A549 (cell line): ENCODE measurements around the gene WASF3. TPM values are rescaled to one million over a fixed set of nuclear protein-coding genes. Genes with fewer than 3 reads are reported as not detected.
"Not testable (repeated sequence)": the region's sequence is repeated elsewhere in the genome, so short reads cannot be mapped to it uniquely, and the experiment has no call there.

Experiments used
- ATAC-seq, 2 experiments: fragments of 200-7000 bp in 1 of 2; fragments of >200 bp in 1 of 2; cut with Nextera tagmentation in 1 of 2; cut with Tn5 transposase in 1 of 2; 3 replicates each; pipeline versions ENCODE4 v1.8.0 to v1.9.1; 2018 to 2020; ENCODE audit warnings: mild to moderate bottlenecking in 1 of 2, moderate library complexity in 1 of 2
- CTCF ChIA-PET: fragments of 300-600 bp; sonication (Branson Sonifier 250); formaldehyde crosslinking; extraction: SDS; loops from one replicate; lab custom pipeline; 2021; ENCODE audit warnings: antibody characterized with exemption, inconsistent platforms; lab: Yijun Ruan, JAX
- POLR2A ChIA-PET: fragments of 350-600 bp; formaldehyde crosslinking; extraction: SDS; loops from one replicate; lab custom pipeline; 2021; ENCODE audit warnings: antibody characterized with exemption, inconsistent platforms; lab: Yijun Ruan, JAX
- DNase-seq, 2 experiments: peaks; one replicate each; pipeline versions ENCODE4 v3.0.0 to v3.0.0-alpha.2; 2011 to 2016; ENCODE audit warnings: low read depth in 1 of 2, low spot score in 1 of 2
- FAIRE-seq: peaks from 2 replicates; lab custom pipeline; 2011; peaks lifted over from hg19 to GRCh38; lab: Jason Lieb, UNC
- H3K27ac ChIP-seq, 2 experiments: fragments of >200 bp; sonication (Bioruptor Twin); formaldehyde crosslinking; 3 replicates each; pipeline ENCODE4 v1.5.1; 2016 to 2017
- H3K4me1 ChIP-seq: fragments of >200 bp; sonication (Bioruptor Twin); formaldehyde crosslinking; 3 replicates; pipeline ENCODE4 v1.6.1; 2016
- H3K4me2 ChIP-seq: fragments of >200 bp; sonication (Bioruptor Twin); formaldehyde crosslinking; 3 replicates; pipeline ENCODE4 v1.6.1; 2016
- H3K4me3 ChIP-seq: fragments of >200 bp; sonication (Bioruptor Twin); formaldehyde crosslinking; 3 replicates; pipeline ENCODE4 v1.5.1; 2016
- H3K9me3 ChIP-seq: fragments of >200 bp; sonication (Bioruptor Twin); formaldehyde crosslinking; 3 replicates; pipeline ENCODE4 v1.6.1; 2016
- BHLHE40 ChIP-seq: IDR thresholded peaks from 2 replicates; pipeline ENCODE4 v1.6.1; 2012; ENCODE audit warnings: low read depth, low read length, inconsistent platforms
- CEBPB ChIP-seq, 2 experiments: fragments of >200 bp in 1 of 2; sonication (Bioruptor Twin) in 1 of 2; formaldehyde crosslinking in 1 of 2; IDR thresholded peaks; 2 replicates each; pipeline ENCODE4 v1.6.1; 2012 to 2016
- EHMT2 ChIP-seq: fragments of 200-600 bp; sonication (generic); IDR thresholded peaks from 2 replicates; pipeline ENCODE4 v1.6.1; 2016; ENCODE audit warnings: antibody characterized with exemption, low read depth, mild to moderate bottlenecking, moderate library complexity
- ESRRA ChIP-seq: fragments of 150-350 bp; IDR thresholded peaks from 2 replicates; pipeline ENCODE4 v1.6.1; 2014; ENCODE audit warnings: mild to moderate bottlenecking, low read length, borderline replicate concordance
- FOSB ChIP-seq: fragments of 250-450 bp; sonication (Bioruptor Pico); IDR thresholded peaks from 2 replicates; pipeline ENCODE4 v1.5.0; 2020; ENCODE audit warnings: mild to moderate bottlenecking, moderate library complexity
- FOXS1 ChIP-seq: fragments of 250-450 bp; sonication (Bioruptor Pico); IDR thresholded peaks from 2 replicates; pipeline ENCODE4 v1.5.0; 2020; ENCODE audit warnings: mild to moderate bottlenecking, moderate library complexity
- HDAC2 ChIP-seq: fragments of 200-600 bp; sonication (generic); IDR thresholded peaks from 2 replicates; pipeline ENCODE4 v1.6.1; 2016
- KDM1A ChIP-seq: fragments of 200-600 bp; sonication (generic); IDR thresholded peaks from 2 replicates; pipeline ENCODE4 v1.6.1; 2016; ENCODE audit warnings: low read depth, mild to moderate bottlenecking
- KDM5A ChIP-seq: fragments of 200-600 bp; sonication (generic); IDR thresholded peaks from 2 replicates; pipeline ENCODE4 v1.6.1; 2016; ENCODE audit warnings: antibody characterized with exemption, mild to moderate bottlenecking
- MAFK ChIP-seq: fragments of 450-650 bp; IDR thresholded peaks from 2 replicates; pipeline ENCODE4 v1.6.1; 2014; ENCODE audit not compliant: partially characterized antibody
- MAZ ChIP-seq: fragments of 150-350 bp; IDR thresholded peaks from 2 replicates; pipeline ENCODE4 v1.6.1; 2014; ENCODE audit warnings: antibody characterized with exemption, low read depth, low read length, borderline replicate concordance
- MYC ChIP-seq: IDR thresholded peaks from 2 replicates; pipeline ENCODE4 v1.6.1; 2012; ENCODE audit warnings: mild to moderate bottlenecking, inconsistent platforms, low read length, improper control_type of control experiment, borderline replicate concordance
- NPAS2 ChIP-seq: fragments of 250-450 bp; sonication (Bioruptor Pico); IDR thresholded peaks from 2 replicates; pipeline ENCODE4 v1.8.0; 2022; ENCODE audit warnings: mild to moderate bottlenecking, moderate library complexity, borderline replicate concordance
- PHF8 ChIP-seq: fragments of 200-600 bp; sonication (generic); IDR thresholded peaks from 2 replicates; pipeline ENCODE4 v1.6.1; 2016; ENCODE audit warnings: low read depth, mild to moderate bottlenecking, antibody characterized with exemption, moderate library complexity, borderline replicate concordance
- RCOR1 ChIP-seq: fragments of 150-350 bp; IDR thresholded peaks from 2 replicates; pipeline ENCODE4 v1.6.1; 2014; ENCODE audit warnings: antibody characterized with exemption, low read length, low read depth
- RNF2 ChIP-seq: fragments of 200-600 bp; sonication (generic); IDR thresholded peaks from 2 replicates; pipeline ENCODE4 v1.6.1; 2016; ENCODE audit warnings: low read depth, mild to moderate bottlenecking, antibody characterized with exemption, moderate library complexity, borderline replicate concordance
- SREBF2 ChIP-seq: fragments of 450-650 bp; IDR thresholded peaks from 2 replicates; pipeline ENCODE4 v1.6.1; 2014; ENCODE audit warnings: mild to moderate bottlenecking, moderate library complexity
- TP53 ChIP-seq: fragments of 250-450 bp; sonication (Bioruptor Pico); IDR thresholded peaks from 2 replicates; pipeline ENCODE4 v1.5.0; 2021; ENCODE audit warnings: mild to moderate bottlenecking, moderate library complexity
- ZC3H11A ChIP-seq: fragments of 450-650 bp; IDR thresholded peaks from 2 replicates; pipeline ENCODE4 v1.6.1; 2014; ENCODE audit warnings: antibody characterized with exemption, mild to moderate bottlenecking
- ZFP36 ChIP-seq: fragments of 450-650 bp; IDR thresholded peaks from 2 replicates; pipeline ENCODE4 v1.6.1; 2014; ENCODE audit warnings: borderline replicate concordance; ENCODE audit not compliant: partially characterized antibody
- ZNF302 ChIP-seq: fragments of 250-450 bp; sonication (Bioruptor Pico); IDR thresholded peaks from 2 replicates; pipeline ENCODE4 v1.9.0; 2021; ENCODE audit warnings: inconsistent platforms, mild to moderate bottlenecking, moderate library complexity
- ZSCAN20 ChIP-seq: fragments of 250-450 bp; sonication (Bioruptor Pico); IDR thresholded peaks from 2 replicates; pipeline ENCODE4 v1.8.0; 2022; ENCODE audit warnings: mild to moderate bottlenecking, moderate library complexity
- WGBS: methylation state at CpG from one replicate; pipeline ENCODE4 v1.1.6; 2017; ENCODE audit errors: missing lambda C conversion rate; 5-methylcytosine and 5-hydroxymethylcytosine counted together
- polyA plus RNA-seq, 4 experiments: library from polyadenylated mRNA; depleted of rRNA in 3 of 4; stranded (reverse); fragments of >200 nt; fragmentation: RNase III in 1 of 4; extraction: RNeasy Plus Mini Kit Qiagen cat#74134 plus additional on column Dnase treatment in 1 of 4; gene quantifications; 2 replicates in 3 of 4; 3 replicates in 1 of 4; pipeline ENCODE4 v1.2.3, GENCODE V29; 2011 to 2017
- TF ChIP-seq, protein P1 (sequence below): IDR thresholded peaks from 2 replicates; pipeline ENCODE4 v1.6.1; 2012
- TF ChIP-seq, protein P2 (sequence below): fragments of 250-450 bp; sonication (Bioruptor Pico); IDR thresholded peaks from 2 replicates; pipeline ENCODE4 v1.5.0; 2020; ENCODE audit warnings: low read depth, mild to moderate bottlenecking, moderate library complexity
- TF ChIP-seq, protein P3 (sequence below): IDR thresholded peaks from 2 replicates; pipeline ENCODE4 v1.6.1; 2012
- TF ChIP-seq, protein P4 (sequence below): IDR thresholded peaks from 2 replicates; pipeline ENCODE4 v1.6.1; 2012; ENCODE audit warnings: low read depth, borderline replicate concordance
- TF ChIP-seq, protein P5 (sequence below): fragments of 250-450 bp; sonication (Bioruptor Pico); IDR thresholded peaks from 2 replicates; pipeline ENCODE4 v1.5.0; 2021; ENCODE audit warnings: mild to moderate bottlenecking, moderate library complexity, borderline replicate concordance

The WASF3 gene
- polyA plus RNA-seq, 2 of the 4 experiments (the other 2 are of a cell fraction) = 0.09 to 0.56 TPM

DNA sequence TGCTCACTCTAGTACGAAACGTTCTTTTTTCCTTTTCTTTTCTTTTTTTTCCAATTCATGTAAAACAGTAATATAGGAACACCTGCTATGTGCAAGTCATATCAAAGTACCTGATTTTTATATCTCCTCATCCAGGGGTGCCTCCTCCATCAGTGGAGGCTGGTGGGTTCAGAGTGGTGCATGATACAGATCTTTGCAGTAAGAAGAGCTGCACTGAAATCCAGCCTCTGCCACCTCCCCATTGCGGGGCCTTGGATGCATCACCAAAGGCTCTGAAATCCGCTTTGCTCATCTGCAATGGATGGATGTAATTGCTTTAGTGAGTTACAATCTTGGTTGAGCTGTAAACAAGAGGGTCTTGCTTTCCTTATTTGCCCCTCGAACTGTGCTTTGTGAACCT, 164.8 kb downstream of the WASF3 start:
- ChIA-PET POLR2A (no interaction called here), CTCF (no interaction called here)
- DNase-seq (no peak), ATAC-seq (no peak), FAIRE-seq (no peak)
- H3K9me3 ChIP-seq = no peaks in the 10 kb centered on the region
- no peak overlapping the region for H3K4me2 ChIP-seq
- H3K4me3 ChIP-seq = no peak overlapping the region
- H3K4me1 ChIP-seq = no peaks in the 10 kb centered on the region
- H3K27ac ChIP-seq = no peak overlapping the region
- WGBS = 33% methylated on average over 5 of the region's 5 CpGs
- TF ChIP-seq KDM1A = no peak
- TF ChIP-seq ZFP36 = no peak
- TF ChIP-seq, protein P1, sequence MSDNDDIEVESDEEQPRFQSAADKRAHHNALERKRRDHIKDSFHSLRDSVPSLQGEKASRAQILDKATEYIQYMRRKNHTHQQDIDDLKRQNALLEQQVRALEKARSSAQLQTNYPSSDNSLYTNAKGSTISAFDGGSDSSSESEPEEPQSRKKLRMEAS = no peak
- TF ChIP-seq TP53 (CRISPR knock-in tag) = no peak
- no peak for TF ChIP-seq RCOR1
- TF ChIP-seq ESRRA = no peak
- TF ChIP-seq ZC3H11A = no peak
- TF ChIP-seq FOXS1 (CRISPR knock-in tag) = no peak
- no peak for TF ChIP-seq MAZ
- TF ChIP-seq EHMT2 = no peak
- TF ChIP-seq, protein P2, sequence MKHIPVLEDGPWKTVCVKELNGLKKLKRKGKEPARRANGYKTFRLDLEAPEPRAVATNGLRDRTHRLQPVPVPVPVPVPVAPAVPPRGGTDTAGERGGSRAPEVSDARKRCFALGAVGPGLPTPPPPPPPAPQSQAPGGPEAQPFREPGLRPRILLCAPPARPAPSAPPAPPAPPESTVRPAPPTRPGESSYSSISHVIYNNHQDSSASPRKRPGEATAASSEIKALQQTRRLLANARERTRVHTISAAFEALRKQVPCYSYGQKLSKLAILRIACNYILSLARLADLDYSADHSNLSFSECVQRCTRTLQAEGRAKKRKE (CRISPR knock-in tag) = no peak
- TF ChIP-seq, protein P3, sequence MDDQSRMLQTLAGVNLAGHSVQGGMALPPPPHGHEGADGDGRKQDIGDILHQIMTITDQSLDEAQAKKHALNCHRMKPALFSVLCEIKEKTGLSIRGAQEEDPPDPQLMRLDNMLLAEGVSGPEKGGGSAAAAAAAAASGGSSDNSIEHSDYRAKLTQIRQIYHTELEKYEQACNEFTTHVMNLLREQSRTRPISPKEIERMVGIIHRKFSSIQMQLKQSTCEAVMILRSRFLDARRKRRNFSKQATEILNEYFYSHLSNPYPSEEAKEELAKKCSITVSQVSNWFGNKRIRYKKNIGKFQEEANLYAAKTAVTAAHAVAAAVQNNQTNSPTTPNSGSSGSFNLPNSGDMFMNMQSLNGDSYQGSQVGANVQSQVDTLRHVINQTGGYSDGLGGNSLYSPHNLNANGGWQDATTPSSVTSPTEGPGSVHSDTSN = no peak

DNA sequence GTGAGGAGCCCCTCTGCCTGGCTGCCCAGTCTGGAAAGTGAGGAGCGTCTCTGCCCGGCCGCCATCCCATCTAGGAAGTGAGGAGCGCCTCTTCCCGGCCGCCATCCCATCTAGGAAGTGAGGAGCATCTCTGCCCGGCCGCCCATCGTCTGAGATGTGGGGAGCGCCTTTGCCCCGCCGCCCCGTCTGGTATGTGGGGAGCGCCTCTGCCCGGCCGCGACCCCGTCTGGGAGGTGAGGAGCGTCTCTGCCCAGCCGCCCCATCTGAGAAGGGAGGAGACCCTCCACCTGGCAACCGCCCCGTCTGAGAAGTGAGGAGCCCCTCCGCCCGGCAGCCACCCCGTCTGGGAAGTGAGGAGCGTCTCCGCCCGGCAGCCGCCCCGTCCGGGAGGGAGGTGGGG, 166.1 kb downstream of the WASF3 start:
- DNase-seq, H3K4me1 ChIP-seq, H3K9me3 ChIP-seq, H3K4me3 ChIP-seq, H3K27ac ChIP-seq, ATAC-seq, H3K4me2 ChIP-seq, FAIRE-seq, POLR2A ChIA-PET, CTCF ChIA-PET: not testable (repeated sequence)
- WGBS = no CpG with 5 or more reads among the region's 31 CpGs

DNA sequence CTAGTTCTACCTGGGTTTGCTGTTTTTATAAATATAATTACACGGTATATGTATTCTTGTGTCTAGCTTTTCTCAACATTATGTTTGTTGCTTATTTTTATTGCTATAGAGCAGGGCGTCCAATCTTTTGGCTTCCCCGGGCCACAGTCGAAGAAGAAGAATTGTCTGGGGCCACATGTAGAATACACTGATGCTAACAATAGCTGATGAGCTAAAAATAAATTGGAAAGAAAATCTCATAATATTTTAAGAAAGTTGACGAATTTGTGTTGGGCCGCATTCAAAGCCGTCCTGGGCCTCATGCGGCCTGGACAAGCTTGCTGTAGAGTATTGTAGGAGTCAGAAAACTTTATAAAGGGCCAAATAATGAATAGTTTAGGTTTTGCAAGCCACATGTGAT, 169.2 kb downstream of the WASF3 start:
- ChIA-PET POLR2A (no interaction called here), CTCF (no interaction called here)
- no peaks in the 10 kb centered on the region for H3K4me1 ChIP-seq
- no peak for DNase-seq
- H3K9me3 ChIP-seq = no peaks in the 10 kb centered on the region
- ATAC-seq = no peak
- no peak for TF ChIP-seq ZFP36
- TF ChIP-seq, protein P4, sequence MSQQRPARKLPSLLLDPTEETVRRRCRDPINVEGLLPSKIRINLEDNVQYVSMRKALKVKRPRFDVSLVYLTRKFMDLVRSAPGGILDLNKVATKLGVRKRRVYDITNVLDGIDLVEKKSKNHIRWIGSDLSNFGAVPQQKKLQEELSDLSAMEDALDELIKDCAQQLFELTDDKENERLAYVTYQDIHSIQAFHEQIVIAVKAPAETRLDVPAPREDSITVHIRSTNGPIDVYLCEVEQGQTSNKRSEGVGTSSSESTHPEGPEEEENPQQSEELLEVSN = no peak
- no peak for TF ChIP-seq CEBPB (IDR thresholded peaks at IDR 0.05)
- TF ChIP-seq RNF2 = no peak
- no peak for FAIRE-seq
- no peak overlapping the region for H3K27ac ChIP-seq
- no peak overlapping the region for H3K4me2 ChIP-seq
- 61% methylated on average over 8 of the region's 8 CpGs for WGBS
- H3K4me3 ChIP-seq = no peak overlapping the region

DNA sequence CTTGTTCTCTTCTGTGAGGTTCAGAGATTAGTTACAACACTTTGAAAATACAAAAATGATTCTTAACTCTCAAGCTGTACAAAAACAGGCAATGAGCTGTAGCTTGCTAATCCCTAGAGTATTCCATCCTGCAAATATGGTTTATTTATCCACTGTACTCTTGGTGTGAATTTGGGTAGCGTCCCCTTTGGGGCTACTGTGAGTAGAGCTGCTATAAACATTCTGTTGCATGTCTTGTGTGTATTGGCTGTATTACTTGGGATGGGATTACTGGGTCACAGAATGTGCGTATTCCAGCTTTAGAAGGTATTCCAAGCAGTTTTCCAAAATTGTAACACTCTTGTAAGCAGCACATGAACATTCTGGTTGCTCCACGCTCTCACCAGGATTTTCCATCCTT, 169.6 kb downstream of the WASF3 start:
- Histone ChIP-seq H3K9me3 (no peaks in the 10 kb centered on the region), H3K4me2 (no peak overlapping the region), H3K4me3 (no peak overlapping the region), H3K27ac (no peak overlapping the region), H3K4me1 (no peaks in the 10 kb centered on the region)
- ChIA-PET POLR2A (no interaction called here), CTCF (no interaction called here)
- WGBS = 17% methylated on average over 3 of the region's 3 CpGs
- DNase-seq (no peak), FAIRE-seq (no peak), ATAC-seq (no peak)
- no peak for TF ChIP-seq FOSB (CRISPR knock-in tag)
- no peak for TF ChIP-seq HDAC2
- no peak for TF ChIP-seq TP53 (CRISPR knock-in tag)
- TF ChIP-seq ZSCAN20 (CRISPR knock-in tag) = no peak
- TF ChIP-seq NPAS2 (CRISPR knock-in tag) = no peak
- TF ChIP-seq MYC = no peak
- no peak for TF ChIP-seq KDM5A
- no peak for TF ChIP-seq EHMT2
- no peak for TF ChIP-seq ESRRA
- TF ChIP-seq MAFK = no peak
- TF ChIP-seq, protein P5, sequence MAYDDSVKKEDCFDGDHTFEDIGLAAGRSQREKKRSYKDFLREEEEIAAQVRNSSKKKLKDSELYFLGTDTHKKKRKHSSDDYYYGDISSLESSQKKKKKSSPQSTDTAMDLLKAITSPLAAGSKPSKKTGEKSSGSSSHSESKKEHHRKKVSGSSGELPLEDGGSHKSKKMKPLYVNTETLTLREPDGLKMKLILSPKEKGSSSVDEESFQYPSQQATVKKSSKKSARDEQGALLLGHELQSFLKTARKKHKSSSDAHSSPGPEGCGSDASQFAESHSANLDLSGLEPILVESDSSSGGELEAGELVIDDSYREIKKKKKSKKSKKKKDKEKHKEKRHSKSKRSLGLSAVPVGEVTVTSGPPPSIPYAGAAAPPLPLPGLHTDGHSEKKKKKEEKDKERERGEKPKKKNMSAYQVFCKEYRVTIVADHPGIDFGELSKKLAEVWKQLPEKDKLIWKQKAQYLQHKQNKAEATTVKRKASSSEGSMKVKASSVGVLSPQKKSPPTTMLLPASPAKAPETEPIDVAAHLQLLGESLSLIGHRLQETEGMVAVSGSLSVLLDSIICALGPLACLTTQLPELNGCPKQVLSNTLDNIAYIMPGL (CRISPR knock-in tag) = no peak
- TF ChIP-seq SREBF2 = no peak
- no peak for TF ChIP-seq ZNF302 (CRISPR knock-in tag)
- TF ChIP-seq FOXS1 (CRISPR knock-in tag) = no peak
- TF ChIP-seq BHLHE40 = no peak
- TF ChIP-seq PHF8 = no peak
